Omental fat pad (tissue), 4 donors: ENCODE results near the gene LSM14A. TPM values are rescaled to one million over a fixed set of nuclear protein-coding genes. Genes with fewer than 3 reads are reported as not detected.
"Not testable (repeated sequence)": the region's sequence is repeated elsewhere in the genome, so short reads cannot be mapped to it uniquely, and the experiment has no call there.

ENCODE experiments used
- ATAC-seq: fragments of 150-250 bp; one replicate; pipeline ENCODE4 v1.9.1; 2016; ENCODE audit warnings: mild to moderate bottlenecking, moderate library complexity; ENCODE audit not compliant: low FRiP score
- DNase-seq: peaks from one replicate; pipeline ENCODE4 v3.0.0-alpha.2; 2019; ENCODE audit warnings: low spot score
- CTCF ChIP-seq, 3 donors: fragments of 450-650 bp; IDR thresholded peaks; one replicate each; pipeline ENCODE4 v1.5.1; 2016 to 2017; ENCODE audit warnings: antibody characterized with exemption in 3 of 3, mild to moderate bottlenecking in 3 of 3, moderate library complexity in 2 of 3
- total RNA-seq, 4 donors: library from RNA; depleted of rRNA; stranded (reverse); fragments of >200 nt; gene quantifications; one replicate each; pipeline ENCODE4 v1.1.0, GENCODE V29; 2016

The LSM14A gene
- total RNA-seq, 4 donors from 2014 or later: 63.0 to 128 (median 93.1) TPM

- no peak for TF ChIP-seq CTCF (IDR thresholded peaks at IDR 0.05)
- ATAC-seq (no peak), DNase-seq (no peak)
These were observed 28.8 kb downstream of the LSM14A start for GRCh38 chr19:34201133-34201532.

DNA sequence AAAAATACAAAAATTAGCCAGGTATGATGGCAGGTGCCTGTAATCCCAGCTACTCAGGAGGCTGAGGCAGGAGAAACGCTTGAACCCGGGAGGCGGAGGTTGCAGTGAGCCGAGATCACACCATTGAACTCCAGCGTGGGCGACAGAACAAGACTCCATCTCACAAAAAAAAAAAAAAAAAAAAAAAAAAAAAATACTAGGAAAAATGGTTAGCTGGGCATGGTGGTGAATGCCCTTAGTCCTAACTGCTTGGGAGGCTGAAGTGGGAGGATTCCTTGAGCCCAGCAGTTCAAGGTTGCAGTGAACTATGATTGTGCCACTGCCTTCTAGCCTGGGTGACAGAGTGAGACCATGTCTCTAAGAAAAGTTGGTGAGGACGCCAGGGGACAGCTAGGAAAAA, 33.0 kb downstream of the LSM14A start:
- not testable (repeated sequence) for ATAC-seq, DNase-seq

DNA sequence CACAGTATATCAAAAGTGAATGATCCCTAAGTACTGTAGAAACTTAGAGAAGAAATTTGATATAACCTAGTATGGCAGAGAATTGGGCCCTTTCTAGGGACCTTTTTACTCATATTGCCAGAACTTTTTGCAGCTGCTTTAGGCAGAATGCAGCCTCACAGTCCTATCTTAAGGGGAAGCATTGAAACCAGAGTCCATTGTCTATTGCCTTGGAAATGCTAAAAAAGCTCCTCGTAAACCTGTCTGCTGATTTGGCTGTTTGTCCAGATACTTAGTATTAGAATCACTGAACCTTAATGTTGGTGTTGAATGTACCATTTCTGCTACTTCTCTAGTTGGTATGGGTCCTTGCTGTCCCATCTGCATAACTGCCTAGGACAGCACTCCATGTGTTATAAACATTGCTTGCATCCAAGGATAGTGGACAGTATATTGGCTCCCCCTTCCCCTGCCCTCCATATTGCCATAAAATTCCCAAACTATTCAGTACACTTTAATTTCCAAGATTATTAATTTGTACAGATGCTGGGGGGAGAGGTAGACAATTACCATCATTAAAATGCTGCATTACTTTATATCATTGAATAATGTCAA, 36.1 kb downstream of the LSM14A start:
- no peak for DNase-seq
- no peak for TF ChIP-seq CTCF (IDR thresholded peaks at IDR 0.05)
- ATAC-seq: no peak

GRCh38 chr19:34209726-34210125, 37.4 kb downstream of the LSM14A start:
- ATAC-seq: no peak
- no peak for DNase-seq

DNA sequence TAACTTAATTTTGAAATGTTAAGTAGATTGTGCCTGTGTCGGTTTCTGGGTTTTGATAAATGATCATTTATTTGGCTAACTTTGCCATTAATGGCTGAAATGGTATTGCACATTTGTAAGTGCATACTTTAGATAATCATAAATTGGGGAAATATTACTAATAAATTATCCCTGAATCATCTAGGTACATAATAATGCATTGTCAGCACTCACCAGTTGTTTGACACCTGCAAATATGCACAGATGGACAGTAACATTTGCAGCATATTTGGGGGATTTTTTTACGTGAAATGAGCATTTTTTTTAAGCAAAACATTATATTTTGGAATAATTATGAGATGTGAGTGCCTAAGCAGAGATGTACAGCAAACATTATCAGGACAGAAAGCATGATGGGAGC, 41.0 kb downstream of the LSM14A start:
- DNase-seq (no peak), ATAC-seq (no peak)
- TF ChIP-seq CTCF (IDR thresholded peaks at IDR 0.05): no peak

More at GRCh38 chr19:34209726-34210125, 37.4 kb downstream of the LSM14A start:
- TF ChIP-seq CTCF (IDR thresholded peaks at IDR 0.05): no peak

- no peak for TF ChIP-seq CTCF (IDR thresholded peaks at IDR 0.05)
- ATAC-seq (no peak), DNase-seq (no peak)
These were observed 41.7 kb downstream of the LSM14A start for GRCh38 chr19:34214040-34214439.

DNA sequence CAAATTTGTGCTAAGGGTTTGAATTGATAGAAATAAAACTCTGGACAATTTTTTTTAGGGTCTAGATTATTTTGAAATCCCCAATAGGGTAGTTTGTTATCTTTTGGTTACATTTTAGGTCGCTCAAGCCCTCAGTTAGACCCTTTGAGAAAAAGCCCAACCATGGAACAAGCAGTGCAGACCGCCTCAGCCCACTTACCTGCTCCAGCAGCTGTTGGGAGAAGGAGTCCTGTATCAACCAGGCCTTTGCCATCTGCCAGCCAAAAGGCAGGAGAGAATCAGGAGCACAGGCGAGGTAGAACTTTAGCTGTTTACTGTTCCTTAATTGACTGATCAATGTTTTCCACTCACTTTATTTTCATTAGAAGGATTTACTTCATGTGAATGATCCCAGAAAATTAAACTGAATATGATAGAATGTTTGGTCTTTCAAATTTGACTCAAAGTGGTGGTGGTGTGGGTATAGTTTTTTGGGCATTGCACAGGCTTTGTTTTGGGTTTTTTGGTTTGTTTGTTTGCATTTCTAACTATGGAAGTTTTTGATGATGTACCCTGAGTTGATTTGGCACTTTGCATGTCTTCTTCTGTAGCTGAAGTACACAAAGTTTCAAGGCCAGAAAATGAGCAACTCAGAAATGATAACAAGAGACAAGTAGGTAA, 42.8 kb downstream of the LSM14A start:
- no peak for TF ChIP-seq CTCF (IDR thresholded peaks at IDR 0.05)
- DNase-seq (no peak), ATAC-seq (no peak)
